Activated naive CD4-positive, alpha-beta T cell treated with anti-CD3 and anti-CD28 coated beads, Interleukin-2, amount 50 U/mL, for 72 hours (primary cell): ENCODE measurements around the gene SLC2A3. TPM values are rescaled to one million over a fixed set of nuclear protein-coding genes. Genes with fewer than 3 reads are reported as not detected.
"Not testable (repeated sequence)": the region's sequence is repeated elsewhere in the genome, so short reads cannot be mapped to it uniquely, and the experiment has no call there.

Source experiments
- ATAC-seq, 2 donors: fragments of 150-1000 bp; cut with Tn5 transposase; 2 replicates each; pipeline ENCODE4 v1.10.0; 2021; ENCODE audit warnings: mild to moderate bottlenecking in 2 of 2, moderate library complexity in 2 of 2
- DNase-seq, 2 donors: peaks; one replicate each; pipeline ENCODE4 v3.0.0; 2021 to 2022; ENCODE audit warnings: low spot score in 2 of 2
- H3K27ac Mint-ChIP-seq, 2 donors: one replicate each; pipeline ENCODE4 v1.8.0; 2022; ENCODE audit warnings: mild to moderate bottlenecking in 2 of 2, mixed read lengths in 2 of 2
- H3K36me3 Mint-ChIP-seq, 2 donors: one replicate each; pipeline ENCODE4 v1.8.0; 2022; ENCODE audit warnings: mixed read lengths in 2 of 2
- H3K9me3 Mint-ChIP-seq, 2 donors: one replicate each; pipeline ENCODE4 v1.8.0; 2022; ENCODE audit warnings: mixed read lengths in 2 of 2
- total RNA-seq, 2 donors: library from RNA; stranded (reverse); gene quantifications; one replicate each; pipeline ENCODE4 v1.2.3, GENCODE V29; 2022

Gene SLC2A3
- total RNA-seq, 2 donors from 2014 or later = 207 to 521 TPM

GRCh38 chr12:7899755-7900154 is 36.2 kb downstream of the SLC2A3 start:
- no peaks in the 10 kb centered on the region for H3K9me3 Mint-ChIP-seq
- H3K27ac Mint-ChIP-seq = no peak overlapping the region
- no peaks in the 10 kb centered on the region for H3K36me3 Mint-ChIP-seq
- ATAC-seq (no peak), DNase-seq (no peak)

GRCh38 chr12:7896726-7897125 is 39.3 kb downstream of the SLC2A3 start:
- H3K9me3 Mint-ChIP-seq, ATAC-seq, DNase-seq, H3K27ac Mint-ChIP-seq, H3K36me3 Mint-ChIP-seq: not testable (repeated sequence)

- H3K27ac Mint-ChIP-seq = peak overlapping the region in 1 of 2 donors; percentile 38
- no peaks in the 10 kb centered on the region for H3K36me3 Mint-ChIP-seq
- ATAC-seq (no peak), DNase-seq (no peak)
- no peaks in the 10 kb centered on the region for H3K9me3 Mint-ChIP-seq
These were observed 43.6 kb downstream of the SLC2A3 start for GRCh38 chr12:7892186-7892980.

- no peaks in the 10 kb centered on the region for H3K9me3 Mint-ChIP-seq
- H3K27ac Mint-ChIP-seq = peak overlapping the region in 1 of 2 donors; percentile 50
- no peaks in the 10 kb centered on the region for H3K36me3 Mint-ChIP-seq
- ATAC-seq (no peak), DNase-seq (no peak)
These were observed 51.3 kb downstream of the SLC2A3 start for GRCh38 chr12:7884689-7885088.

GRCh38 chr12:7881736-7882120 is 54.3 kb downstream of the SLC2A3 start:
- H3K9me3 Mint-ChIP-seq, H3K27ac Mint-ChIP-seq, H3K36me3 Mint-ChIP-seq, ATAC-seq, DNase-seq: not testable (repeated sequence)

- H3K27ac Mint-ChIP-seq, DNase-seq, ATAC-seq, H3K9me3 Mint-ChIP-seq, H3K36me3 Mint-ChIP-seq: not testable (repeated sequence)
These were observed 54.8 kb downstream of the SLC2A3 start for GRCh38 chr12:7880952-7881735.

- no peak for DNase-seq
- Mint-ChIP-seq H3K9me3 (no peaks in the 10 kb centered on the region), H3K27ac (no peak overlapping the region), H3K36me3 (no peaks in the 10 kb centered on the region)
- no peak for ATAC-seq
These were observed 56.7 kb downstream of the SLC2A3 start for GRCh38 chr12:7879246-7879645.

- no peak for DNase-seq
- H3K36me3 Mint-ChIP-seq = no peaks in the 10 kb centered on the region
- H3K9me3 Mint-ChIP-seq = no peaks in the 10 kb centered on the region
- no peak for ATAC-seq
- no peak overlapping the region for H3K27ac Mint-ChIP-seq
These were observed 58.6 kb downstream of the SLC2A3 start for GRCh38 chr12:7877420-7877819.

- Mint-ChIP-seq H3K9me3 (no peaks in the 10 kb centered on the region), H3K27ac (no peak within 1 kb of the TSS), H3K36me3 (no peaks in the 10 kb centered on the region)
- no peak for DNase-seq
- no peak for ATAC-seq
These were observed 63.2 kb downstream of the SLC2A3 start, which contains the start of gene SLC2A14 for GRCh38 chr12:7872566-7873319. TSS of gene SLC2A14 (minus strand) at chr12:7872915. CDS start at chr12:7869880, 3,035 bp downstream.

GRCh38 chr12:7870335-7870734 is 65.7 kb downstream of the SLC2A3 start:
- DNase-seq = no peak

More at GRCh38 chr12:7870335-7870734, 65.7 kb downstream of the SLC2A3 start:
- no peak overlapping the region for H3K27ac Mint-ChIP-seq
- H3K36me3 Mint-ChIP-seq = no peaks in the 10 kb centered on the region
- ATAC-seq = no peak
- no peaks in the 10 kb centered on the region for H3K9me3 Mint-ChIP-seq

Other genes starting within 250 kb of the SLC2A3 start
- not detected for gene GDF3, start 240.4 kb downstream of the SLC2A3 start, total RNA-seq
- not detected for gene DPPA3, start 224.8 kb downstream of the SLC2A3 start, total RNA-seq
- not detected for gene CLEC4C, start 188.8 kb downstream of the SLC2A3 start, total RNA-seq
- gene NANOGNB, start 171.0 kb downstream of the SLC2A3 start, total RNA-seq = not detected
- gene NANOG, start 146.8 kb downstream of the SLC2A3 start, total RNA-seq = not detected
- gene SLC2A14, start 63.3 kb downstream of the SLC2A3 start, total RNA-seq = 1 to 10 TPM in 1 of 2 donors, under 1 TPM in 1; 0.09 to 4.6 TPM
- 10 to 100 TPM; 14.3 to 16.9 TPM for gene FOXJ2, start 96.5 kb upstream of the SLC2A3 start, total RNA-seq
- 1 to 10 TPM in 1 of 2 donors, under 1 TPM in 1; 0.54 to 3.1 TPM for gene C3AR1, start 130.2 kb upstream of the SLC2A3 start, total RNA-seq
- gene NECAP1, start 146.1 kb upstream of the SLC2A3 start, total RNA-seq = 10 to 100 TPM; 23.2 to 43.8 TPM
- gene CLEC4A, start 187.4 kb upstream of the SLC2A3 start, total RNA-seq = 1 to 10 TPM; 1.8 to 3.5 TPM
- not detected for gene ZNF705A, start 220.8 kb upstream of the SLC2A3 start, total RNA-seq